Measurements from ENCODE around the gene AKIRIN1. TPM values are rescaled to one million over a fixed set of nuclear protein-coding genes. Genes with fewer than 3 reads are reported as not detected.

Gene AKIRIN1
- total and polyA plus RNA-seq, 10 of the 15 experiments (the other 5 are each of a cell fraction or from before 2014, with no cell fraction given) = 7.5 to 72.3 (median 50.4) TPM

DNA sequence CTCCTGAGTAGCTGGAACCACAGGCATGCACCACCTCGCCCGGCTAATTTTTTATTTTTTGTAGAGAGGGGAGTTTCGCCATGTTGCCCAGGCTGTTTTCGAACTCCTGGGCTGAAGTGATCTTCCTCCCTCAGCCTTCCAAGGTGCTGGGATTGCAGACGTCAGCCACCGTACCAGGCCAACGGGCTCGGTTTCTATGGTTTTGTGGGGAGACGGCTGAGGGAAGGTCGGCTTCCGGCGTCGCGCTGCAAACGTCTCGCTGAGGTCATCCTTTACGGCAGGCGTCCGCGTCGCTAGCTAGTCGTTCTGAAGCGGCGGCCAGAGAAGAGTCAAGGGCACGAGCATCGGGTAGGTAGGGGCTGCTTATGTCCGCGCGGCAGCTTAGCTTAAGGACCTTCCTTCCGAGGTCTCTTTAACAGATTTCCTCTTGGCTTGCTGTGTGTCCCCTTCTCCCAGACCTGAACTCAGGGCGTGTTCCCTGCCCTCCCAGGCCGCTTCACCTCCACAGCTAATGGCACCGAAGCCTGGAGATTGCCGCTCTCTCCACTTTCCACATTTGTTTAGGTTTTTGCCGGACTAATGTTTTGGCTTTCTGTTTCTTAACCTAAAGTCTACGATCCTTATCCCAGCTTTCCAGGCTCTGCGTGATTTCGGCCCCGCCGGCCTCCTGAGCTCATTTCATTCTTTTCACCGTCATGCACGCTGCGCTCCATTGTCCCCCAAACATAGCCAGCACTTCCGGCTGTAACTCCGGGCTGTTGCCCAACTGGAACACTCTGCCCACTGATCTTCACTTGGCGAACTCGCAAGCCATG, 35.2 kb downstream of the AKIRIN1 start, which contains the start of gene NDUFS5 (continued):
- TF ChIP-seq RELB (IDR thresholded peaks at IDR 0.05; ENCODE audit: low read depth) = no peak
- TF ChIP-seq SRF (IDR thresholded peaks at IDR 0.05; ENCODE audit: low read depth in 2 of 2, low read length in 2 of 2) = peak; percentile 100
- TF ChIP-seq SMAD5 (IDR thresholded peaks at IDR 0.05; ENCODE audit: low read depth) = peak; percentile 73; the same call in 1 of the 2 replicates
- TF ChIP-seq ZNF207 (IDR thresholded peaks at IDR 0.05; ENCODE audit: borderline replicate concordance) = peak; percentile 43; the same call in 1 of the 2 replicates
- no peak for TF ChIP-seq YY1 (IDR thresholded peaks at IDR 0.05; ENCODE audit: low read depth, low read length)
- no peak for TF ChIP-seq RAD51 (IDR thresholded peaks at IDR 0.05)
- TF ChIP-seq, protein P1, sequence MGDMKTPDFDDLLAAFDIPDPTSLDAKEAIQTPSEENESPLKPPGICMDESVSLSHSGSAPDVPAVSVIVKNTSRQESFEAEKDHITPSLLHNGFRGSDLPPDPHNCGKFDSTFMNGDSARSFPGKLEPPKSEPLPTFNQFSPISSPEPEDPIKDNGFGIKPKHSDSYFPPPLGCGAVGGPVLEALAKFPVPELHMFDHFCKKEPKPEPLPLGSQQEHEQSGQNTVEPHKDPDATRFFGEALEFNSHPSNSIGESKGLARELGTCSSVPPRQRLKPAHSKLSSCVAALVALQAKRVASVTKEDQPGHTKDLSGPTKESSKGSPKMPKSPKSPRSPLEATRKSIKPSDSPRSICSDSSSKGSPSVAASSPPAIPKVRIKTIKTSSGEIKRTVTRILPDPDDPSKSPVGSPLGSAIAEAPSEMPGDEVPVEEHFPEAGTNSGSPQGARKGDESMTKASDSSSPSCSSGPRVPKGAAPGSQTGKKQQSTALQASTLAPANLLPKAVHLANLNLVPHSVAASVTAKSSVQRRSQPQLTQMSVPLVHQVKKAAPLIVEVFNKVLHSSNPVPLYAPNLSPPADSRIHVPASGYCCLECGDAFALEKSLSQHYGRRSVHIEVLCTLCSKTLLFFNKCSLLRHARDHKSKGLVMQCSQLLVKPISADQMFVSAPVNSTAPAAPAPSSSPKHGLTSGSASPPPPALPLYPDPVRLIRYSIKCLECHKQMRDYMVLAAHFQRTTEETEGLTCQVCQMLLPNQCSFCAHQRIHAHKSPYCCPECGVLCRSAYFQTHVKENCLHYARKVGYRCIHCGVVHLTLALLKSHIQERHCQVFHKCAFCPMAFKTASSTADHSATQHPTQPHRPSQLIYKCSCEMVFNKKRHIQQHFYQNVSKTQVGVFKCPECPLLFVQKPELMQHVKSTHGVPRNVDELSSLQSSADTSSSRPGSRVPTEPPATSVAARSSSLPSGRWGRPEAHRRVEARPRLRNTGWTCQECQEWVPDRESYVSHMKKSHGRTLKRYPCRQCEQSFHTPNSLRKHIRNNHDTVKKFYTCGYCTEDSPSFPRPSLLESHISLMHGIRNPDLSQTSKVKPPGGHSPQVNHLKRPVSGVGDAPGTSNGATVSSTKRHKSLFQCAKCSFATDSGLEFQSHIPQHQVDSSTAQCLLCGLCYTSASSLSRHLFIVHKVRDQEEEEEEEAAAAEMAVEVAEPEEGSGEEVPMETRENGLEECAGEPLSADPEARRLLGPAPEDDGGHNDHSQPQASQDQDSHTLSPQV (IDR thresholded peaks at IDR 0.05) = no peak
- peak; percentile 9; the same call in 1 of the 2 replicates for TF ChIP-seq NR2C1 (IDR thresholded peaks at IDR 0.05)
- no peak for TF ChIP-seq SMC3 (IDR thresholded peaks at IDR 0.05; ENCODE audit: borderline replicate concordance, low read length)
- TF ChIP-seq FOXM1 (IDR thresholded peaks at IDR 0.05; ENCODE audit: low read depth, low read length) = no peak
- no peak for TF ChIP-seq CBX5 (IDR thresholded peaks at IDR 0.05; ENCODE audit: low read depth)
- TF ChIP-seq, protein P2, sequence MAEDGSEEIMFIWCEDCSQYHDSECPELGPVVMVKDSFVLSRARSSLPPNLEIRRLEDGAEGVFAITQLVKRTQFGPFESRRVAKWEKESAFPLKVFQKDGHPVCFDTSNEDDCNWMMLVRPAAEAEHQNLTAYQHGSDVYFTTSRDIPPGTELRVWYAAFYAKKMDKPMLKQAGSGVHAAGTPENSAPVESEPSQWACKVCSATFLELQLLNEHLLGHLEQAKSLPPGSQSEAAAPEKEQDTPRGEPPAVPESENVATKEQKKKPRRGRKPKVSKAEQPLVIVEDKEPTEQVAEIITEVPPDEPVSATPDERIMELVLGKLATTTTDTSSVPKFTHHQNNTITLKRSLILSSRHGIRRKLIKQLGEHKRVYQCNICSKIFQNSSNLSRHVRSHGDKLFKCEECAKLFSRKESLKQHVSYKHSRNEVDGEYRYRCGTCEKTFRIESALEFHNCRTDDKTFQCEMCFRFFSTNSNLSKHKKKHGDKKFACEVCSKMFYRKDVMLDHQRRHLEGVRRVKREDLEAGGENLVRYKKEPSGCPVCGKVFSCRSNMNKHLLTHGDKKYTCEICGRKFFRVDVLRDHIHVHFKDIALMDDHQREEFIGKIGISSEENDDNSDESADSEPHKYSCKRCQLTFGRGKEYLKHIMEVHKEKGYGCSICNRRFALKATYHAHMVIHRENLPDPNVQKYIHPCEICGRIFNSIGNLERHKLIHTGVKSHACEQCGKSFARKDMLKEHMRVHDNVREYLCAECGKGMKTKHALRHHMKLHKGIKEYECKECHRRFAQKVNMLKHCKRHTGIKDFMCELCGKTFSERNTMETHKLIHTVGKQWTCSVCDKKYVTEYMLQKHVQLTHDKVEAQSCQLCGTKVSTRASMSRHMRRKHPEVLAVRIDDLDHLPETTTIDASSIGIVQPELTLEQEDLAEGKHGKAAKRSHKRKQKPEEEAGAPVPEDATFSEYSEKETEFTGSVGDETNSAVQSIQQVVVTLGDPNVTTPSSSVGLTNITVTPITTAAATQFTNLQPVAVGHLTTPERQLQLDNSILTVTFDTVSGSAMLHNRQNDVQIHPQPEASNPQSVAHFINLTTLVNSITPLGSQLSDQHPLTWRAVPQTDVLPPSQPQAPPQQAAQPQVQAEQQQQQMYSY (CRISPR knock-in tag; IDR thresholded peaks at IDR 0.05) = no peak
- TF ChIP-seq CBFB (IDR thresholded peaks at IDR 0.05; ENCODE audit: low read depth) = peak; percentile 57
- peak; percentile 81 for TF ChIP-seq LARP7 (IDR thresholded peaks at IDR 0.05)
- TF ChIP-seq NFIC (IDR thresholded peaks at IDR 0.05; ENCODE audit: low read depth, low read length) = no peak
- no peak for TF ChIP-seq CHD4 (IDR thresholded peaks at IDR 0.05)
- TF ChIP-seq ZNF24 (IDR thresholded peaks at IDR 0.05) = no peak
